ENCODE data around the gene TUBA3E.
"Not testable (repeated sequence)": the region's sequence is repeated elsewhere in the genome, so short reads cannot be mapped to it uniquely, and the experiment has no call there.

The TUBA3E gene

DNA sequence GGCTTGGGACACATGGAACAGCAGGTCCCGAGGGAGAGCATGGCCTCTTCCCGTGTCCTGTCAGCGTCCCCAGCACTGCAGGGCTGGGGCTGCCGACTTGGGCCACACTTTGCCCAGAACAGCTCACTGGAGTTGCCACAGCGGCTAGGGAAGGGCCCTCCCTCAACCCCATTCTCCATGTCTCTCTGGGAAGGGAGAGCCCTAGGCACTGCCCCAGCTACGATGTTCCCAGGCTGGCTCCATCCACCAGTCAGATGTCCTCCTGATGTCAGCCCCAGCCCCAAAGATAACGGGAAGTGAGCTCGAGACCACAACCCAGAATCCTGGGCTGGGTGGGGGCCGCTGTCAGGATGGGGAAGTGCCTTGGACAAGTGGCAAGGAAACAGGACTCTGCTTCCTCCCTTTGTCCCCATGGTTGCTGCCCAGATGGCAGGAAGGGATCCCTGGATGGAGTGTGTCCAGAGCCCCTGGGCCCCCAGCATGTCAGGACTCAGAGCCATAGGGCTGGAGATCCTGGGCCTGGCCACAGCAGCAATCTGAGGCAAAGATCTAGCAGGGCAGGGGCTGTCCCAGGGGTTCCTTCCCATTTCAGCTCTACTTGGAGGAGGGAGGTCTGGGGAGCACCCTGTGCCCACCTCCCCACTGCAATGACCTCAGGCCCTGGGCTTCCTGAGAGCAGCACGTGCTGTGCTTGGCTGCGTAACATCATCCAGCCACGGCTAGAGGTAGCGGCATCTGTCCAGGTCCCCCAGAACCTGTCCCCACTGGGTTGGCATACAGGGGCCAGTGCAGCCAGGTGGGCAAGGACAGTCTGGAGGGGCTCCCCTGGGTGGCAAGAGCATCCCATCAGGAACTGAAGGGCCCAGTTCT is 55.6 kb downstream of the TUBA3E start:
- not testable (repeated sequence) for DNase-seq
